ENCODE measurements around the gene TP53I13.

- no peak for TF ChIP-seq POLR2AphosphoS5 (IDR thresholded peaks at IDR 0.05)
- TF ChIP-seq CTCF (IDR thresholded peaks at IDR 0.05): no peak
- no peak for TF ChIP-seq POLR2A (IDR thresholded peaks at IDR 0.05)
Measured at GRCh38 chr17:29608986-29609385, 40.5 kb downstream of the TP53I13 start.

Data from suprapubic skin (tissue), 4 donors.